Osteocyte (in vitro differentiated cells): ENCODE results near the gene ASTN2. TPM values are rescaled to one million over a fixed set of nuclear protein-coding genes. Genes with fewer than 3 reads are reported as not detected.

Source experiments
- DNase-seq: peaks from one replicate; pipeline ENCODE4 v3.0.0; 2021; ENCODE audit warnings: mixed read lengths; ENCODE audit not compliant: unreplicated experiment; ENCODE audit errors: extremely low spot score
- H3K27ac Mint-ChIP-seq: one replicate; pipeline ENCODE4 v1.8.0; 2021; ENCODE audit warnings: mild to moderate bottlenecking, mixed read lengths; ENCODE audit not compliant: unreplicated experiment
- H3K27me3 Mint-ChIP-seq: one replicate; pipeline ENCODE4 v1.8.0; 2021; ENCODE audit warnings: mixed read lengths; ENCODE audit not compliant: unreplicated experiment
- H3K36me3 Mint-ChIP-seq: one replicate; pipeline ENCODE4 v1.8.0; 2021; ENCODE audit warnings: mixed read lengths; ENCODE audit not compliant: unreplicated experiment
- H3K4me1 Mint-ChIP-seq: one replicate; pipeline ENCODE4 v1.8.0; 2021; ENCODE audit warnings: mixed read lengths; ENCODE audit not compliant: unreplicated experiment
- H3K4me3 Mint-ChIP-seq: one replicate; pipeline ENCODE4 v1.8.0; 2021; ENCODE audit warnings: mild to moderate bottlenecking, moderate library complexity, mixed read lengths; ENCODE audit not compliant: unreplicated experiment
- H3K9me3 Mint-ChIP-seq: one replicate; pipeline ENCODE4 v1.8.0; 2021; ENCODE audit warnings: mixed read lengths; ENCODE audit not compliant: unreplicated experiment
- CTCF ChIP-seq: fragments of 200-600 bp; sonication (generic); IDR thresholded peaks from 2 replicates; pipeline ENCODE4 v1.5.0; 2021; ENCODE audit warnings: antibody characterized with exemption, mild to moderate bottlenecking, moderate library complexity
- total RNA-seq: library from RNA; stranded (reverse); gene quantifications from 2 replicates; pipeline ENCODE4 v1.2.1, GENCODE V29; 2021

ASTN2 gene
- total RNA-seq, 1 donor from 2014 or later: 2.3 TPM

- Mint-ChIP-seq H3K4me1 (peaks cover 2% of the 10 kb centered on the region), H3K4me3 (no peak overlapping the region), H3K9me3 (no peaks in the 10 kb centered on the region), H3K36me3 (no peaks in the 10 kb centered on the region), H3K27me3 (no peaks in the 10 kb centered on the region), H3K27ac (peak overlapping the region; percentile 62)
- DNase-seq: no peak
- TF ChIP-seq CTCF: no peak
Measured at GRCh38 chr9:116549061-116549664, 865.7 kb downstream of the ASTN2 start.

GRCh38 chr9:116547729-116548426 is 867.0 kb downstream of the ASTN2 start:
- no peak overlapping the region for H3K4me3 Mint-ChIP-seq
- H3K27me3 Mint-ChIP-seq: no peaks in the 10 kb centered on the region
- no peak for TF ChIP-seq CTCF
- DNase-seq: no peak
- H3K9me3 Mint-ChIP-seq: no peaks in the 10 kb centered on the region
- no peak overlapping the region for H3K27ac Mint-ChIP-seq
- H3K4me1 Mint-ChIP-seq: peaks cover 5% of the 10 kb centered on the region
- H3K36me3 Mint-ChIP-seq: no peaks in the 10 kb centered on the region

- no peak for DNase-seq
- no peak overlapping the region for H3K27ac Mint-ChIP-seq
- no peak overlapping the region for H3K4me3 Mint-ChIP-seq
- no peaks in the 10 kb centered on the region for H3K36me3 Mint-ChIP-seq
- peaks cover 5% of the 10 kb centered on the region for H3K4me1 Mint-ChIP-seq
- TF ChIP-seq CTCF: no peak
- H3K9me3 Mint-ChIP-seq: no peaks in the 10 kb centered on the region
- H3K27me3 Mint-ChIP-seq: no peaks in the 10 kb centered on the region
Measured at GRCh38 chr9:116546711-116547581, 867.9 kb downstream of the ASTN2 start.

- TF ChIP-seq CTCF: no peak
- DNase-seq: no peak
- Mint-ChIP-seq H3K27me3 (no peaks in the 10 kb centered on the region), H3K4me3 (no peak overlapping the region), H3K9me3 (no peaks in the 10 kb centered on the region), H3K36me3 (no peaks in the 10 kb centered on the region), H3K27ac (no peak overlapping the region), H3K4me1 (peaks cover 5% of the 10 kb centered on the region)
Measured at GRCh38 chr9:116544896-116545295, 870.0 kb downstream of the ASTN2 start.
